ENCODE data around the gene TSPAN9. TPM values are rescaled to one million over a fixed set of nuclear protein-coding genes. Genes with fewer than 3 reads are reported as not detected.

TSPAN9 gene
- total and polyA plus RNA-seq, 8 donors: 1.4 to 58.3 (median 7.9) TPM

GRCh38 chr12:3308063-3308462, 230.9 kb downstream of the TSPAN9 start:
- H3K4me1 ChIP-seq: peaks cover 0 to 16% (median 3%) of the 10 kb centered on the region in 4 donors
- H3K4me3 ChIP-seq: no peak overlapping the region
- H3K9me3 ChIP-seq: no peaks in the 10 kb centered on the region
- whole genome bisulfite sequencing, 5 donors: 87 to 91% (median 90%) methylated on average over 8 of the region's 8 CpGs
- intact Hi-C loops (cut with DNase I; ENCODE audit: low total_unique reads): no loop called here
- H3K27me3 ChIP-seq: peaks cover 0 to 71% (median 0%) of the 10 kb centered on the region in 3 donors
- no peak overlapping the region for H3K27ac ChIP-seq
- no peak for DNase-seq
- TF ChIP-seq, protein P1, sequence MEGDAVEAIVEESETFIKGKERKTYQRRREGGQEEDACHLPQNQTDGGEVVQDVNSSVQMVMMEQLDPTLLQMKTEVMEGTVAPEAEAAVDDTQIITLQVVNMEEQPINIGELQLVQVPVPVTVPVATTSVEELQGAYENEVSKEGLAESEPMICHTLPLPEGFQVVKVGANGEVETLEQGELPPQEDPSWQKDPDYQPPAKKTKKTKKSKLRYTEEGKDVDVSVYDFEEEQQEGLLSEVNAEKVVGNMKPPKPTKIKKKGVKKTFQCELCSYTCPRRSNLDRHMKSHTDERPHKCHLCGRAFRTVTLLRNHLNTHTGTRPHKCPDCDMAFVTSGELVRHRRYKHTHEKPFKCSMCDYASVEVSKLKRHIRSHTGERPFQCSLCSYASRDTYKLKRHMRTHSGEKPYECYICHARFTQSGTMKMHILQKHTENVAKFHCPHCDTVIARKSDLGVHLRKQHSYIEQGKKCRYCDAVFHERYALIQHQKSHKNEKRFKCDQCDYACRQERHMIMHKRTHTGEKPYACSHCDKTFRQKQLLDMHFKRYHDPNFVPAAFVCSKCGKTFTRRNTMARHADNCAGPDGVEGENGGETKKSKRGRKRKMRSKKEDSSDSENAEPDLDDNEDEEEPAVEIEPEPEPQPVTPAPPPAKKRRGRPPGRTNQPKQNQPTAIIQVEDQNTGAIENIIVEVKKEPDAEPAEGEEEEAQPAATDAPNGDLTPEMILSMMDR (IDR thresholded peaks at IDR 0.05): no peak
- TF ChIP-seq POLR2AphosphoS5 (IDR thresholded peaks at IDR 0.05): no peak
- no peak for TF ChIP-seq EP300 (IDR thresholded peaks at IDR 0.05)
- no peak for TF ChIP-seq POLR2A (IDR thresholded peaks at IDR 0.05)
- no peaks in the 10 kb centered on the region for H3K36me3 ChIP-seq

GRCh38 chr12:3308609-3309008, 231.4 kb downstream of the TSPAN9 start:
- Histone ChIP-seq H3K4me1 (peaks cover 0 to 17% (median 8%) of the 10 kb centered on the region in 4 donors), H3K27ac (no peak overlapping the region), H3K4me3 (no peak overlapping the region), H3K36me3 (no peaks in the 10 kb centered on the region), H3K27me3 (peaks cover 0 to 66% (median 0%) of the 10 kb centered on the region in 3 donors), H3K9me3 (no peaks in the 10 kb centered on the region)
- DNase-seq: no peak
- TF ChIP-seq POLR2A (IDR thresholded peaks at IDR 0.05) (no peak), POLR2AphosphoS5 (IDR thresholded peaks at IDR 0.05) (no peak), EP300 (IDR thresholded peaks at IDR 0.05) (no peak)
- TF ChIP-seq, protein P1 (IDR thresholded peaks at IDR 0.05): no peak
- WGBS, 5 donors: 55 to 64% (median 60%) methylated on average over 9 of the region's 9 CpGs
- intact Hi-C loops (cut with DNase I; ENCODE audit: low total_unique reads): no loop called here

- Histone ChIP-seq H3K9me3 (no peaks in the 10 kb centered on the region), H3K36me3 (no peaks in the 10 kb centered on the region), H3K27me3 (peaks cover 0 to 59% (median 0%) of the 10 kb centered on the region in 3 donors), H3K4me3 (no peak overlapping the region), H3K4me1 (peaks cover 6 to 20% (median 17%) of the 10 kb centered on the region in 4 donors), H3K27ac (no peak overlapping the region)
- TF ChIP-seq EP300 (IDR thresholded peaks at IDR 0.05) (no peak), POLR2A (IDR thresholded peaks at IDR 0.05) (no peak), POLR2AphosphoS5 (IDR thresholded peaks at IDR 0.05) (no peak)
- TF ChIP-seq, protein P1 (IDR thresholded peaks at IDR 0.05): no peak
- intact Hi-C loops (cut with DNase I; ENCODE audit: low total_unique reads): no loop called here
- no peak for DNase-seq
- 88 to 95% (median 92%) methylated on average over 5 to 9 of the region's 9 CpGs for whole genome bisulfite sequencing, 5 donors
These were observed 232.6 kb downstream of the TSPAN9 start for GRCh38 chr12:3309805-3310204.

DNA sequence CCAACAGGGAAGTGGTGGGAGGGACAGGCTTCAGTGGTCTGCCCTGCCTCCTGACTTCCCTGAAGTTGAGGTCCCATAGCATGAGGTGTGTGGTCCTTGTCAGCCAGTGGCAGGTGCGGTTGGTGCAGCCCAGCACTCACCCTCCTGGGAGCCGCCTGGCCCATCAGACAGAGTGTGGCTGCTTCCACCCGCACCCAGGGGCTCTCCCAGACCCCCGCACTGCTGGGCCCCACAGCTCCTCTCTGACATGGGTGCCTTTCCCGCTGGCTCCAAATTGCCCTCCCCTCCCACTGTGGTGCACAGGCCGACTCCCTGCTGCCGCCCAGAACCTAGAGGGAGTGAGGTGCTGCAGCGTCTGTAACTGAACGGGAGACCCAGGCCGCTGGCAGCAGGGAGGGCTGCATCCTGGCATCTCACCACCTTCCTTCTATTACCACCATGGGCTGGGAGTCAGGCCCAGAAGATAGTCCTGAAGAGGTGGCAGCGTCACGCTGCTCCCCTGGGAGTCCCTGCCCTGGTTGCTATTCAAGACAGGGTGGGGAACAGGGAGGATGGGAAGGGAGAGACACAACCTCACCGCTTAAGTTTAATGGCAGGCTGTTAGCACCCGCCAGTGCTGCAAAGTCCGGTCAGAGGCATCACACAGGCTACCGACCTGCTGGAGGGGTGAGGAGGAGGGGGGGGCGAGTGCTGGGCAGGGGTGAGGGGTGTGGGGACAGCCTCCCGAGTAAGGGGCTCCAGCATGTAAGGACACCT, 233.3 kb downstream of the TSPAN9 start:
- Histone ChIP-seq H3K27ac (no peak overlapping the region), H3K36me3 (no peaks in the 10 kb centered on the region), H3K4me3 (no peak overlapping the region), H3K4me1 (peaks cover 9 to 27% (median 22%) of the 10 kb centered on the region in 4 donors), H3K9me3 (no peaks in the 10 kb centered on the region), H3K27me3 (peaks cover 0 to 57% (median 0%) of the 10 kb centered on the region in 3 donors)
- DNase-seq: no peak
- TF ChIP-seq, protein P1 (IDR thresholded peaks at IDR 0.05): no peak
- TF ChIP-seq EP300 (IDR thresholded peaks at IDR 0.05) (no peak), POLR2AphosphoS5 (IDR thresholded peaks at IDR 0.05) (no peak), POLR2A (IDR thresholded peaks at IDR 0.05) (no peak)
- WGBS, 5 donors: 75 to 84% (median 81%) methylated on average over 15 to 18 of the region's 18 CpGs
- intact Hi-C loops (cut with DNase I; ENCODE audit: low total_unique reads): no loop called here
